Activated CD4-positive, alpha-beta T cell treated with anti-CD3 and anti-CD28 coated beads, Interleukin-2, amount 50 U/mL, for 1 hour (primary cell): ENCODE data around the gene CACNA1S.

Experiments used
- DNase-seq: peaks from one replicate; pipeline ENCODE4 v3.0.0-alpha.2; 2020

Gene CACNA1S

GRCh38 chr1:201140235-201140940 is 28.2 kb upstream of the CACNA1S start:
- no peak for DNase-seq

DNA sequence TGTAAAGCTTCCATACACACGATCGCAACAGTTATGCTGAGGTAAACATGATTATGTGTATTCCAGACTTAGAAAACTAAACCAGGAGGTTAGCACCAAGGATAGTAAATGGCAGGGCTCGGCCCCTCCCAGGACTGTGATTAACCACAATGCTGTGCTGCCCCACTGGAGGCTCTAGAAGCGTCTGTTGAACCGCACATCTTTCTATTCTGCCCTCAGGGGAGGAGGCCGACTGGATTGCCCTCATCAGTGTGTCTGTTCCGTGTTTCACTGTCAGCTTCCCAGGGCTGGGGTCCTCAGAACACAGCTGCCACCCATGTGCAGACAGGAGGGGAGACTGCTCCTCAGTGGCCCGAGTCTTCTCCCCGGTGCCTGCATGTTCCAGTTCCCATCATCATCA is 27.5 kb upstream of the CACNA1S start:
- DNase-seq: no peak

GRCh38 chr1:201139306-201139705 is 27.1 kb upstream of the CACNA1S start:
- no peak for DNase-seq

- DNase-seq: no peak
Observed at GRCh38 chr1:201138311-201138840, 26.1 kb upstream of the CACNA1S start.

DNA sequence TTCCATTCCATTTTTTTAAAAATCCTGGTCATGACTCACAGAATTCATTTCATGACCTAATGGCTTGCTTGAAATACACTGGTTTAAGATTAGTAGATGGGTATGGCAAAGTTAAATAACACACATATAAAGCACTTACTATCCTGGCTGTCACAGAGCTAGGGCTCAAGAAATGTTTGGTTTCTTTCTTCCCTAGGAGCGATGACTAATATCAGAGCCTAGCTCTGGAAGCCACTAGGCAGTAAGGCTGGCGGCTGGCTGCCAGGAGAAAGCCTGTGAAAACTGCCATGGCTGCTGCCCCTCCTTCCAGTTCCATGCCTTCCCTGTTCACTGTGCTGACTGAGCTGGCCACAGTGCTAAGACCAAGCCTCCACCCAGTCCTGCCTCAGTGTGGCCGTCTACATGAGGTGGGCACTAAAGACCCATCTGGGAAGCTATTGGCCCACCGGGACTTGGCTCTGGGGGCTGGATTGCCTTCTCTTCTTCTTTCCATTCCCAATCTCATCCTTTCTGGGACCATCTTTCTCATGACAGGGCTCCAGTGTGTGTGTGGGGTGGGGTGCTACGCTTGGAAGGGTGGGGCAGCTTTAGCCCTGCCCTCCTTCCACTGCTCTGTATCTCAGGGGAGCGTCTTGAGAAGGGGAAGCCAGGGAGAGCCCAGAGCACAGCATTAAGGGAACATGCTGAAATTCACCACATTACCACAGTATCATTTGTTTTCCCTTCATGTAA is 25.5 kb upstream of the CACNA1S start:
- DNase-seq: no peak

GRCh38 chr1:201137024-201137392 is 24.8 kb upstream of the CACNA1S start:
- no peak for DNase-seq

DNA sequence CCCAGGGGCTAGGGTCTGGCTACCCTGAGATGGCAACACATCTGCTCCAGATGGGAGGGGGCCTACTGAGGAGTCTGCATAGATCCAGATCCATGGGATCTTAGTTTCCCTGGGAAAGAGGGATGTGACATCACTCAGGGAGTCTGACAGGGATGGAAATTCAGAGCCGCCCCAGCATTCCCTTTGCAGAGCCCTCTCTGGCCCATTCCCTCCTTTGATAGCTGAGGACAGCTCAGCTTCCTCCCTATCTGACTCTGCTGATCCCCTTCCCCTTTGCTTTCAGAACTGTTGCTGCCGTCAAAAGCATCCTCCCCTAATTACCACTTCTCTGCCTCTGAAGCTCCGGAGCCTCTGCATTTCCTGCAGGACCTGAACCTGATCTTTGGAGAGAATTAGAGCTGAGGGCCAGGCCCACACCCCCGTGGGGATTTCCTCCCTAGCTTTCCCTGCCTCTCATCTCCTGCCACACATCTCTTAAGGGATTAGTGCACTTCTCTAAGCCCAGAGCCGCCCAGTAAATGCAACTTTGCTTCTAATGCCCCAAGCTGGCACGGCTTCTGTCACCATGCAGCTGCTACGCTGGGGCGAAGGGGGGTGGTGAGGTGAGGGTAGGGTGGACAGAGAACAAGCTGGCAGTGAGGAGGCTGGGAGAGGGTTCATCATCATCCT is 24.3 kb upstream of the CACNA1S start:
- DNase-seq: no peak

- no peak for DNase-seq
Observed at GRCh38 chr1:201134405-201134804, 22.2 kb upstream of the CACNA1S start.

- no peak for DNase-seq
Observed at GRCh38 chr1:201131398-201131797, 19.2 kb upstream of the CACNA1S start.

DNA sequence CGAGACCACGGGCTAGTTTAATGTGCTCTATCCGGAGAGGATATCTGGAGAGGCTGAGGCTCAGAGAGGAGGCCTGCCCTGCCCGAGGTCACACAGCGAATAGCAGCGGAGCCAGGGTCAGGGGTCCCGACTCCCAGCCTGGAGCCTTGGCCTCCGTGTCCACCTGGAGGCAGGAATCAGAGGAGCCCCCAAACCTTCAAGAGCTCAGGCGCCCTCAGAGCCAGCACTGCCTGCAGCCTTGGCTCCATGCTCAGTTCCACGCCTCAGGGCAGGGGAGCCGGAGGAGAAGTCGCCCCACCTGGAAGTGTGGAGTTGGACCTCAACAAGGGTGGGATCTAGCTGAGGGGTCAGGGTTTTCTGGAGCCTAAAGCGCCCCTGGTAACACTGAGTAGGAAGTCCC is 16.7 kb upstream of the CACNA1S start:
- DNase-seq: no peak

DNA sequence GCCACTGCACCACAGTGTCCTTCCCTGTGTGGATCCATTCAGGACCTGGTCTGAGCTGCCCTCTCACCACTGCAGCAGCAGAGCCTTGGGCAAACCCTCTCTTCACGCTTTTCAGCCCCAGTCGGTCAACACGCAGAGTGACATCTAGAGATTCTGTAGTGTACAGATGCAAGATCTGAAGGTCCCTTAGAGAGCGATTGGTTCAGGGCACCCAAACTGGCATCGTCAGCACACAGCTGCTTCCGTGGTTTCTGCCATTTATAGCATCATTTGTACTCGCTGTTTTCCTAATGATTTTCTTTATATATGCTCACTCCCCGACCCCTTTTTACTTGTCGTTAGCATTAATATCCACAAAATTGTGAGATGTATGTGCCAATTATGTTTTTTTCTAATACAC is 16.2 kb upstream of the CACNA1S start:
- DNase-seq: no peak

GRCh38 chr1:201127755-201128455 is 15.7 kb upstream of the CACNA1S start:
- no peak for DNase-seq

GRCh38 chr1:201126832-201127754 is 14.9 kb upstream of the CACNA1S start, which contains the start of gene ASCL5:
Gene ASCL5, minus strand, starts transcription at chr1:201127184. Its CDS starts 11,812 bp downstream, at chr1:201115372.
- no peak for DNase-seq

DNA sequence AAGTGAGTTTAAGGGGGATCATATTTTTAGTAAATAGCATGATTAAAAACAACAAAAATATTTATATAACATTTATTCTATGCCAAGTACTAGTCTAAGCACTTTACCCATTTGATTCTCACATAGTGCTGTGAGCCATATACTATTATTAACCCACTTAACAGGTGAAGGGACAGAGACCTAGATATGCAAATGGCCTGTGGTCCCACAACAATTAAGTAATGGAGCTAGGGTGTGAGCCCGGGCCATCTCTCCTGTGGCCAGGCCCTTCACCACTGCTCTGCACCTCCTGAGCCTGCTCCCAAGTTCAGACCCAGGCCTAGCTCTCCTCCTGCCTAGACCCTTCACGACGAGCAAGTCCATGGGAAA is 14.2 kb upstream of the CACNA1S start:
- DNase-seq: no peak

DNA sequence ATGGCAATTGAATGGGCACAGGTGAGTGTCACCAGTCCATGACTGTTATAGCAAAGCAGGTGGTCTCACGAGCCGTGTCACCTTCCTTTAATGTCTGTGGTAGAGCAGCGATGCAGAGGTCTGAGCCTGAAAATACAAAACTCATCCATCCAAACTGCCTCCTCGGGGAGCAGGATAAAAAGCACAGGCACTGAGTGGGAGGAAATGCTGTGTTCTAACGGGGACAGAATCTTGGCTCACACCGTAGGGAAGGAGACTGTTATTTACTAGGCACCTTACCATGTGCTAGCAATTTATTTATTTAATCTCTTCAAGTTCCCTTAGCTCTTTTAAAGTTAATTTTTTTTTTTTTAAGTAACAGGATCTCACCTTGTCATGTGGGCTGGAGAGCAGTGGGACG is 13.6 kb upstream of the CACNA1S start:
- DNase-seq: no peak

DNA sequence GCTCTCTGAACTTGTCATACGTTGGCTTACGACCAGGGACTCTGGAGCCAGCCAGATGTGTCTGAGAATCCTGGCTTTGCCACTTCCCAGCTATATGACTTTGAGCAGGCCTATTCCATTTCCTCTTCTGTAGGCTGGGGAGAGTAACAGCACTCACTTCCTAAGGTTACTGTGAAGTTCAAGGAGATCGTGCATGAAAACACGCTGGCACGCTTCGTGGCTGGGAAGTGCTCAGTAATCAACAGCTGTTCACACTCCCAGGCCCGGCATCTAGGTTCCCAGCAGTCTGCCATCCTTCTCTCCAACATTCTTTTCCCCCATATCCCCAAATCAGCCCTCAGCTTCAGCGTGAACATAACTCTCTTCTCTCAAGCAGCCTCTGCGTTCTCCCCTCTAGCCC is 12.8 kb upstream of the CACNA1S start:
- DNase-seq: no peak

DNA sequence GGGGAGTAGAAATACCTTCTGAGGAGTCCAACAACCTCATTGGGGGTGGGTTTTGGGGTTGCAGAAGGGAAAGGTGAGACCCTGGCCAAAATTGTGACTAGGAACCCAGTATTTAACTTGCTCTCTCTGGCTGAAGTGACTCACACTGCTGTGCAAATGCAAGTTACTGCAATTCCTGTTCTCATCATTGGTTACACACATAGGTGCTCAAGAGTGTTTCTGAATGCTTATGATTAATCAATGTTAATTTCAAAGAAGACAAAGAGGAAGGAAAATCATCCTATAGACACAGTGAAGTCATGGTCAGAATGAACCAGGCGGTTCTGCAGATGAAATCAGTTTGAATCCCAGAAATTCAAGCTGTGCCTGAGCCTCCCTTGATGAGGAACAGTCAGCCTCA is 11.6 kb upstream of the CACNA1S start:
- DNase-seq: no peak

DNA sequence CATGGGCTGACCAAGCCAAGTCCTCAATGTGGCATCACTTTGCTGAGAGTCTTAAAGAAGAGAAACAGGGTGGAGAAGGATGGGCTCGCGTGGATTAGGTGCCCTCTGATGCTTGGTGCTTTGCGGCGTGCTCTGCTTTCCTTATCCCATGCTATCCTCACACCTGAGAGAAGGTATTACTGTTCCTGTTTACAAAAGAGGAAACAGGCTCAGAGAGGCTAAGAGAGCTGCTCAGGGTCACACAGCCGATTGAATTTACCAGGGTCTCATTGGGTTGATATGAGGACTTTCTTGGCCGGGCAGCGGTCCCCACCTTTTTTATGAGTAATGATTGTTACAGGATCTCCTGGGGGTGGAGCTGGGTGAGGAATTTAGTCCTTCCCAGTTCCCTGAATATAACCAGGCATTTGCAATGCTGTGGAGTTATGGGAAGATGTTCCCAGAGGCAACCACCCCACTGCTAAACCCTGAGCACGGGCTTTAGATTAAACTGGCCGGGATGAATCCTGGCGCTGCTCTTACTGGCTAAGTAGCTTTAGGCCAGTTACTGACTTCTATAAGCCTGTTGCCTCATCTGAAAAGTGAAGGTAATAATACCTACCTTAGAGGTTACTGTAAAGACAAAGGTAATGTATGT is 10.2 kb upstream of the CACNA1S start:
- DNase-seq: no peak

DNA sequence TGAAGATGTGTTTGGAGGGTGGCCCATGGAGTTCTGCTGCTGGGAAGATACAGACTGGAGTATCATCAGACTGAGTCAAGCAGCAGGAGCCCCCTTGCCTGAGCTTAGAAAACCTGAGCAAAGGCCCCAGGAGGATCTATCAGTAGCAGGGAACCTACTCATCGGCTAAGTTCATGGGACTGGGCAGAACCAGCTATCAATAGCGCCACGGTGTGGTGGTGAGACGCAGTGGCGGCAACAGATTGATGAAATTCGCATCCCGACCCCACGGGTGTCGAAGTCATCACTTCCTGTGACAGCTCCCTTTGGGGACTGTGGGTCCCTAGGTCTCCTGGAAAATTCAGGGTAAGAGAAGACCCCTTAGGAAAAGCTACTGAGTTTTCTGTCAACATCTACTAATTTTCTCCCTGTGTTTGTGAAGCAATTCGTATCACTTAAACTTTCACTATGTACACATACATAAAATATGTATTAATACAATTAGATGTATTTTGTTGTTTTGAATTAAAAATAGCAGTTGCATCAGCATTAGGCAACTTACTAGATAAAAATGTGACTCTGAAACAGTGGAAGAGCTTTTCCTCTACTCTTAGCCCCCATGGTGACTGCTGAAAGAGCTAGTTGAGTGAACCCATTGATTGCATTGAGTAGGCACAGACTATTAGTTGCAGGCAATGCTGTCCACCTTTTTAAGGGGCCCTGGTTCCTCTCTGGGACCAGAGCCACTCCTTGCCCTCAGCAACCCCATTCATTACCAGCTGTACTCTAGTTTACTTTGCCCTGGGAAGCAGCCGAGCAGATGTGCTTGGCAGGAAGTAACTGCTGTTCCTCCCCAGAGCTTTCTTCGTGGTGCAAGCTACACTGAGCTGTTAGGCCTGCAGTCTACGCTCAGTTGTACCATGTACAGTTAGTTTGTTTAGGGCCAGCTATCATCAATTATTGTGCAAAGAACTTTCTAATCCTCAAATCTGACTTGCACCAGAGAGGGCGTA is 7.3 kb upstream of the CACNA1S start:
- DNase-seq: peak; percentile 56

DNA sequence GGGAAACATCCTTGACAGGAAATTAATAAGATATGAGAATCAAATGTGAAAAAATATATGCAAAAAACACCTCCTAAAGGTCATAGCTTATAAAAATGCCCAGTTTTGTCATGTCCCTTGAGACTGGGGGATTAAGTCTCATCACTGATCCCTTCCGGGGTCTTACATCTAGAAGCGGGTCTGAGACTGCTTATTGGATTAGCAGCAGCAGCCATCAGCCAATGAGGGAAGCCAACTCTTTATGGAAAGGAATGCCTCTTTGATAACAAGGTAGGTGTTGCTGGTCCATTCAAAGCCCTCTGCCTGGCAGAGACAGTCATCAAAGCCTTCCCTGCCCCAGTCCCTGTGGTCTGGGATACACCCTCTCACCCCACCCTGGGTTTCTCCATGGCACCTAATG is 3.9 kb upstream of the CACNA1S start:
- no peak for DNase-seq
